HepG2 (cell line): Measurements from ENCODE around the gene MMP7. TPM values are rescaled to one million over a fixed set of nuclear protein-coding genes. Genes with fewer than 3 reads are reported as not detected.
A peak's percentile ranks its signal among the peaks of the same experiment; 100 is the strongest.

Source experiments
- HCFC1 ChIP-seq: fragments of 150-350 bp; IDR thresholded peaks from 2 replicates; pipeline ENCODE4 v1.6.1; 2014; ENCODE audit warnings: low read depth, low read length
- HDAC1 ChIP-seq: sonication (generic); formaldehyde crosslinking; IDR thresholded peaks from 2 replicates; pipeline ENCODE4 v1.5.1; 2020; ENCODE audit warnings: mild to moderate bottlenecking, missing genetic modification reagents
- HNF4A ChIP-seq: sonication (generic); formaldehyde crosslinking; IDR thresholded peaks from 2 replicates; pipeline ENCODE4 v1.4.0; 2020; ENCODE audit warnings: missing genetic modification reagents
- HNRNPUL1 ChIP-seq: fragments of 200-400 bp; formaldehyde crosslinking; IDR thresholded peaks from 2 replicates; pipeline ENCODE4 v1.6.1; 2017; ENCODE audit warnings: low read depth, mild to moderate bottlenecking, low read length, moderate library complexity
- ISL2 ChIP-seq: sonication (generic); formaldehyde crosslinking; IDR thresholded peaks from 2 replicates; pipeline ENCODE4 v1.5.0; 2020; ENCODE audit warnings: missing genetic modification reagents
- JUN ChIP-seq: sonication (generic); formaldehyde crosslinking; IDR thresholded peaks from 2 replicates; pipeline ENCODE4 v1.4.0; 2020; ENCODE audit warnings: mild to moderate bottlenecking, missing genetic modification reagents
- JUNB ChIP-seq: sonication (generic); formaldehyde crosslinking; IDR thresholded peaks from 2 replicates; pipeline ENCODE4 v1.8.0; 2022; ENCODE audit warnings: missing genetic modification reagents, mild to moderate bottlenecking, borderline replicate concordance
- KDM5A ChIP-seq: fragments of 200-600 bp; sonication (generic); IDR thresholded peaks from 2 replicates; pipeline ENCODE4 v1.7.0; 2018; ENCODE audit warnings: antibody characterized with exemption, mild to moderate bottlenecking, low read length, borderline replicate concordance
- KLF16 ChIP-seq, 2 experiments: sonication (generic) in 1 of 2; formaldehyde crosslinking in 1 of 2; IDR thresholded peaks; 2 replicates each; pipeline versions ENCODE4 v1.6.1 to v1.8.0; 2016 to 2023; ENCODE audit warnings: missing genetic modification reagents in 2 of 2, missing compliant biosample characterization in 1 of 2
- MED1 ChIP-seq: sonication (generic); formaldehyde crosslinking; IDR thresholded peaks from 2 replicates; pipeline ENCODE4 v1.4.0; 2020; ENCODE audit warnings: missing genetic modification reagents
- NCOA2 ChIP-seq: sonication (generic); formaldehyde crosslinking; IDR thresholded peaks from 2 replicates; pipeline ENCODE4 v1.8.0; 2022; ENCODE audit warnings: inconsistent platforms
- NFIC ChIP-seq: IDR thresholded peaks from 2 replicates; pipeline ENCODE4 v1.6.1; 2012; ENCODE audit warnings: mild to moderate bottlenecking, low read length, inconsistent platforms
- NFKBIZ ChIP-seq: IDR thresholded peaks from 2 replicates; pipeline ENCODE4 v1.6.1; 2018; ENCODE audit warnings: missing genetic modification reagents, missing compliant biosample characterization
- PHB2 ChIP-seq: fragments of 450-650 bp; IDR thresholded peaks from 2 replicates; pipeline ENCODE4 v1.6.1; 2018; ENCODE audit not compliant: partially characterized antibody
- PHF5A ChIP-seq: IDR thresholded peaks from one replicate; pipeline ENCODE4 v1.6.1; 2018; ENCODE audit warnings: low read depth, missing genetic modification reagents; ENCODE audit not compliant: unreplicated experiment
- RARA ChIP-seq: IDR thresholded peaks from 2 replicates; pipeline ENCODE4 v1.6.1; 2016; ENCODE audit warnings: missing genetic modification reagents, missing compliant biosample characterization
- RELA ChIP-seq: sonication (generic); formaldehyde crosslinking; IDR thresholded peaks from 2 replicates; pipeline ENCODE4 v1.4.0; 2020; ENCODE audit warnings: missing genetic modification reagents
- SALL1 ChIP-seq: sonication (generic); formaldehyde crosslinking; IDR thresholded peaks from 2 replicates; pipeline ENCODE4 v1.8.0; 2022; ENCODE audit warnings: mild to moderate bottlenecking, missing genetic modification reagents
- SIN3A ChIP-seq: IDR thresholded peaks from 2 replicates; pipeline ENCODE4 v1.6.1; 2011; ENCODE audit warnings: low read depth, mild to moderate bottlenecking, control low read depth, low read length, borderline replicate concordance
- SIX1 ChIP-seq: sonication (generic); formaldehyde crosslinking; IDR thresholded peaks from 2 replicates; pipeline ENCODE4 v1.4.0; 2020; ENCODE audit warnings: missing genetic modification reagents, borderline replicate concordance
- SMAD9 ChIP-seq: sonication (generic); formaldehyde crosslinking; IDR thresholded peaks from 2 replicates; pipeline ENCODE4 v1.5.1; 2020; ENCODE audit warnings: mild to moderate bottlenecking, missing genetic modification reagents
- SP5 ChIP-seq: IDR thresholded peaks from 2 replicates; pipeline ENCODE4 v1.6.1; 2016; ENCODE audit warnings: low read depth, borderline replicate concordance
- SRSF4 ChIP-seq: fragments of 200-400 bp; formaldehyde crosslinking; IDR thresholded peaks from one replicate; pipeline ENCODE4 v1.6.1; 2018; ENCODE audit warnings: mild to moderate bottlenecking, low read depth, low read length, moderate library complexity; ENCODE audit not compliant: poor library complexity, severe bottlenecking
- TCF7 ChIP-seq: sonication (generic); IDR thresholded peaks from 2 replicates; pipeline ENCODE4 v1.6.1; 2016; ENCODE audit warnings: antibody characterized with exemption, low read depth
- TEAD2 ChIP-seq: sonication (generic); formaldehyde crosslinking; IDR thresholded peaks from 2 replicates; pipeline ENCODE4 v1.9.0; 2021; ENCODE audit warnings: missing genetic modification reagents
- ZBTB14 ChIP-seq: sonication (generic); formaldehyde crosslinking; IDR thresholded peaks from 2 replicates; pipeline ENCODE4 v1.4.0; 2020; ENCODE audit warnings: missing genetic modification reagents
- ZNF329 ChIP-seq: sonication (generic); formaldehyde crosslinking; IDR thresholded peaks from 2 replicates; pipeline ENCODE4 v1.9.0; 2021; ENCODE audit warnings: low read depth, mild to moderate bottlenecking, missing genetic modification reagents
- ZNF337 ChIP-seq: sonication (generic); formaldehyde crosslinking; IDR thresholded peaks from 2 replicates; pipeline ENCODE4 v1.5.1; 2020; ENCODE audit warnings: missing genetic modification reagents, low read depth, mild to moderate bottlenecking, borderline replicate concordance
- ZNF367 ChIP-seq: sonication (generic); formaldehyde crosslinking; IDR thresholded peaks from 2 replicates; pipeline ENCODE4 v1.4.0; 2020; ENCODE audit warnings: missing genetic modification reagents, borderline replicate concordance
- ZNF460 ChIP-seq: sonication (generic); formaldehyde crosslinking; IDR thresholded peaks from 2 replicates; pipeline ENCODE4 v1.5.1; 2020; ENCODE audit warnings: missing genetic modification reagents, mild to moderate bottlenecking, borderline replicate concordance
- ZNF670 ChIP-seq: sonication (generic); formaldehyde crosslinking; IDR thresholded peaks from 2 replicates; pipeline ENCODE4 v1.8.0; 2022; ENCODE audit warnings: mild to moderate bottlenecking, missing genetic modification reagents, borderline replicate concordance
- ZNF781 ChIP-seq: sonication (generic); formaldehyde crosslinking; IDR thresholded peaks from 2 replicates; pipeline ENCODE4 v1.5.1; 2020; ENCODE audit warnings: borderline replicate concordance, mild to moderate bottlenecking, missing genetic modification reagents; ENCODE audit errors: not compliant biosample characterization
- ZSCAN21 ChIP-seq: sonication (generic); formaldehyde crosslinking; IDR thresholded peaks from 2 replicates; pipeline ENCODE4 v1.8.0; 2022; ENCODE audit warnings: mild to moderate bottlenecking, missing genetic modification reagents, moderate library complexity, borderline replicate concordance
- polyA plus RNA-seq, 8 experiments: library from polyadenylated mRNA; depleted of rRNA in 3 of 8; stranded (reverse) in 7 of 8; unstranded in 1 of 8; fragments of >200 nt; fragmentation: Illumina TruSeq in 4 of 8; extraction: Trizol in 4 of 8; gene quantifications; 2 replicates each; pipeline versions ENCODE4 v1.2.1 to v1.2.3, GENCODE V29; 2011 to 2016; ENCODE audit warnings: low read depth in 4 of 8, missing spikeins in 1 of 8, mixed read lengths in 1 of 8; ENCODE audit not compliant: insufficient read depth in 1 of 8
- total RNA-seq, 5 experiments: library from RNA; depleted of rRNA; stranded (reverse); fragments of >200 nt; fragmentation: Illumina TruSeq; extraction: Trizol; gene quantifications; 2 replicates each; pipeline ENCODE4 v1.2.3, GENCODE V29; 2016; ENCODE audit warnings: low read depth in 1 of 5

The MMP7 gene
- total and polyA plus RNA-seq, 2 of the 13 experiments (the other 11 are each of a cell fraction or from before 2014, with no cell fraction given) = 0.17 TPM; not detected in 1

- 0 out of 2 replicates have a peak, but pooled peaks have one; percentile 50 for TF ChIP-seq ZNF670 (CRISPR knock-in tag)
- no peak for TF ChIP-seq SMAD9 (CRISPR knock-in tag)
- no peak for TF ChIP-seq TEAD2 (CRISPR knock-in tag)
- TF ChIP-seq ISL2 (CRISPR knock-in tag) = peak; percentile 77
- TF ChIP-seq HNRNPUL1 = no peak
- no peak for TF ChIP-seq RELA (CRISPR knock-in tag)
- TF ChIP-seq RARA (CRISPR knock-in tag) = peak; percentile 45; the same call in 1 of the 2 replicates
- TF ChIP-seq TCF7 = peak; percentile 39; the same call in 1 of the 2 replicates
- no peak for TF ChIP-seq KDM5A
- peak; percentile 82 for TF ChIP-seq SALL1 (CRISPR knock-in tag)
- TF ChIP-seq ZNF460 (CRISPR knock-in tag) = no peak
- peak; percentile 60 for TF ChIP-seq NFIC
- TF ChIP-seq NFKBIZ = no peak; the same call in 1 of the 2 replicates
- TF ChIP-seq SIN3A = no peak
- no peak for TF ChIP-seq PHB2
- TF ChIP-seq SIX1 = peak; percentile 30; the same call in 1 of the 2 replicates
- no peak for TF ChIP-seq ZNF337 (CRISPR knock-in tag)
- TF ChIP-seq NCOA2 (CRISPR knock-in tag) = peak; percentile 77
- no peak for TF ChIP-seq HCFC1
- peak; percentile 93 for TF ChIP-seq JUNB (CRISPR knock-in tag)
- peak; percentile 66 for TF ChIP-seq HDAC1 (CRISPR knock-in tag)
- TF ChIP-seq HNF4A = peak; percentile 68
- TF ChIP-seq PHF5A (CRISPR knock-in tag) = no peak
- TF ChIP-seq ZBTB14 (CRISPR knock-in tag) = no peak
- TF ChIP-seq ZNF329 (CRISPR knock-in tag) = no peak
- TF ChIP-seq JUN (CRISPR knock-in tag) = peak; percentile 83; the same call in 1 of the 2 replicates
- peak; percentile 93 for TF ChIP-seq SP5 (CRISPR knock-in tag)
- no peak for TF ChIP-seq ZNF781 (CRISPR knock-in tag)
- TF ChIP-seq ZNF367 (CRISPR knock-in tag) = no peak
- no peak for TF ChIP-seq ZSCAN21 (CRISPR knock-in tag)
- TF ChIP-seq KLF16 (CRISPR knock-in tag; IDR thresholded peaks at IDR 0.05) = peak in 1 of 2 experiments; percentile 48; a peak in 1 of 4 replicates
- peak; percentile 83 for TF ChIP-seq MED1 (CRISPR knock-in tag)
- TF ChIP-seq SRSF4 = no peak
Observed at GRCh38 chr11:102494216-102494615, 36.3 kb downstream of the MMP7 start (continued).
